ENCODE results near the gene RNF133. TPM values are rescaled to one million over a fixed set of nuclear protein-coding genes. Genes with fewer than 3 reads are reported as not detected.

Gene RNF133
- total and polyA plus RNA-seq, 2 donors (not counting 1 experiment from before 2014, with no cell fraction given) = not detected

DNA sequence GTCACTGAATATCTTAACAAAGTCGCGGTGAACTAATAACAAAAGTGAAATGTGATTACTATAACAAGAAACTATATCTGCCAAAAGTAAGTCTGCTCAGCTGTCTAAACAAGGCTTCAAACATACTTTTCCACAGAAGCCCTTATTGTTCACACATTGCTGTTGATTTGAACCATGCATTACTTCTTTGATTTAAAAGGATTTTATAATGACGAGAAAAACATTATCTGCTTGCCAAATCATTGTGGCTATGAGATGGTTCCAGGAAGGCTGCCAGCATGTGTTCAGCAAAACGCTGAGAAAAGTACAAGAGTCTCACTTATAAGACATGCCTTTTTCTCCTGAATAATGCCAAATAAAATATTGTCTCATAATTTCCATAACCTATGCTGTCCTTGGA lies 24.4 kb downstream of the RNF133 start:
- no peaks in the 10 kb centered on the region for H4K20me1 ChIP-seq (ENCODE audit: control insufficient read depth, insufficient read depth, low read length, poor library complexity, severe bottlenecking)
- ChIA-PET CTCF (no interaction called here), POLR2A (no interaction called here)
- intact Hi-C loops (cut with micrococcal nuclease) = no loop called here
- TF ChIP-seq, protein P1, sequence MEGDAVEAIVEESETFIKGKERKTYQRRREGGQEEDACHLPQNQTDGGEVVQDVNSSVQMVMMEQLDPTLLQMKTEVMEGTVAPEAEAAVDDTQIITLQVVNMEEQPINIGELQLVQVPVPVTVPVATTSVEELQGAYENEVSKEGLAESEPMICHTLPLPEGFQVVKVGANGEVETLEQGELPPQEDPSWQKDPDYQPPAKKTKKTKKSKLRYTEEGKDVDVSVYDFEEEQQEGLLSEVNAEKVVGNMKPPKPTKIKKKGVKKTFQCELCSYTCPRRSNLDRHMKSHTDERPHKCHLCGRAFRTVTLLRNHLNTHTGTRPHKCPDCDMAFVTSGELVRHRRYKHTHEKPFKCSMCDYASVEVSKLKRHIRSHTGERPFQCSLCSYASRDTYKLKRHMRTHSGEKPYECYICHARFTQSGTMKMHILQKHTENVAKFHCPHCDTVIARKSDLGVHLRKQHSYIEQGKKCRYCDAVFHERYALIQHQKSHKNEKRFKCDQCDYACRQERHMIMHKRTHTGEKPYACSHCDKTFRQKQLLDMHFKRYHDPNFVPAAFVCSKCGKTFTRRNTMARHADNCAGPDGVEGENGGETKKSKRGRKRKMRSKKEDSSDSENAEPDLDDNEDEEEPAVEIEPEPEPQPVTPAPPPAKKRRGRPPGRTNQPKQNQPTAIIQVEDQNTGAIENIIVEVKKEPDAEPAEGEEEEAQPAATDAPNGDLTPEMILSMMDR (IDR thresholded peaks at IDR 0.05) = no peak
- TF ChIP-seq EZH2 (IDR thresholded peaks at IDR 0.05; ENCODE audit: borderline replicate concordance, insufficient read depth, low read depth, low read length, poor library complexity, severe bottlenecking) = no peak
- Mint-ChIP-seq H3K9me3 (ENCODE audit: insufficient read depth) (peaks cover 9% of the 10 kb centered on the region), H3K4me1 (no peaks in the 10 kb centered on the region), H3K27me3 (no peaks in the 10 kb centered on the region), H3K27ac (no peak overlapping the region), H3K4me3 (no peak overlapping the region)
- no peaks in the 10 kb centered on the region for H3K79me2 ChIP-seq (ENCODE audit: control insufficient read depth, insufficient read depth, low read length)
- peaks cover 0 to 6% (median 0%) of the 10 kb centered on the region in 3 donors for H3K9me3 ChIP-seq (ENCODE audit: control extremely low read depth in 1 of 3, control insufficient read depth in 2 of 3, insufficient read depth in 1 of 3, low read length in 2 of 3)
- no peak overlapping the region for H3K9ac ChIP-seq (ENCODE audit: low read length)
- no peak overlapping the region for H3K4me2 ChIP-seq (replicated peaks; ENCODE audit: low read depth, low read length, poor library complexity, severe bottlenecking)
- H3K4me1 ChIP-seq (ENCODE audit: control insufficient read depth in 2 of 2, insufficient read depth in 2 of 2, low read length in 2 of 2) = no peaks in the 10 kb centered on the region
- ATAC-seq (ENCODE audit: low read depth) (no peak), DNase-seq (no peak)
- no peak overlapping the region for H3K4me3 ChIP-seq (ENCODE audit: control extremely low read depth in 1 of 5, extremely low read depth in 1 of 5, insufficient read depth in 1 of 5, low read depth in 2 of 5, low read length in 4 of 5)
- no peaks in the 10 kb centered on the region for H3K27me3 ChIP-seq (replicated peaks in 1 of 4; ENCODE audit: control extremely low read depth in 1 of 4, control insufficient read depth in 3 of 4, insufficient read depth in 4 of 4, low read length in 3 of 4)
- no peak overlapping the region for H2AFZ ChIP-seq (ENCODE audit: insufficient read depth, low read depth, low read length, poor library complexity, severe bottlenecking)
- no CpG with 5 or more reads among the region's 4 CpGs for WGBS (ENCODE audit: insufficient coverage)
- H3K27ac ChIP-seq (ENCODE audit: low read length in 2 of 2) = no peak overlapping the region
- no peaks in the 10 kb centered on the region for H3K36me3 ChIP-seq (replicated peaks in 1 of 2; ENCODE audit: control extremely low read depth in 1 of 2, control insufficient read depth in 1 of 2, extremely low read depth in 1 of 2, insufficient read depth in 2 of 2, low read length in 1 of 2)

DNA sequence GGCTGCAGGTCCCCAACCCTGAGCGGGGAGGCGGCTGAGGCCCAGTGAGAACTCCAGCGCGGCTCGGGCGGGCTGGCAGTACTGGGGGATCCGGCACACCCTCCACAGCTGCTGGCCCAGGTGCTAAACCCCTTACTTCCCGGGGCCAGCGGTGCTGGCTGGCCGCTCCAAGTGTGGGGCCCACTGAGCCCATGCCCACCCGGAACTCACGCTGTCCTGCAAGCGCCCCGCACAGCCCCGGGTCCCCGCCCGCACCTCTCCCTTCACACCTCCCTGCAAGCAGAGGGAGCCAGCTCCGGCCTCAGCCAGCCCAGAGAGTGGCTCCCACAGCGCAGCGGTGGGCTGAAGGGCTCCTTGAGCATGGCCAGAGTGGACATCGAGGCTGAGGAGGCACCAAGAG lies 25.0 kb downstream of the RNF133 start:
- ChIA-PET POLR2A (no interaction called here), CTCF (no interaction called here)
- no peak overlapping the region for H3K9ac ChIP-seq (ENCODE audit: low read length)
- H3K27me3 ChIP-seq (replicated peaks in 1 of 4; ENCODE audit: control extremely low read depth in 1 of 4, control insufficient read depth in 3 of 4, insufficient read depth in 4 of 4, low read length in 3 of 4) = no peaks in the 10 kb centered on the region
- H3K4me3 ChIP-seq (ENCODE audit: control extremely low read depth in 1 of 5, extremely low read depth in 1 of 5, insufficient read depth in 1 of 5, low read depth in 2 of 5, low read length in 4 of 5) = no peak overlapping the region
- H3K36me3 ChIP-seq (replicated peaks in 1 of 2; ENCODE audit: control extremely low read depth in 1 of 2, control insufficient read depth in 1 of 2, extremely low read depth in 1 of 2, insufficient read depth in 2 of 2, low read length in 1 of 2) = no peaks in the 10 kb centered on the region
- peaks cover 0 to 6% (median 0%) of the 10 kb centered on the region in 3 donors for H3K9me3 ChIP-seq (ENCODE audit: control extremely low read depth in 1 of 3, control insufficient read depth in 2 of 3, insufficient read depth in 1 of 3, low read length in 2 of 3)
- intact Hi-C loops (cut with micrococcal nuclease) = no loop called here
- no peak for DNase-seq
- 96% methylated on average over 21 of the region's 21 CpGs for WGBS (ENCODE audit: insufficient coverage)
- Mint-ChIP-seq H3K4me3 (no peak overlapping the region), H3K27ac (no peak overlapping the region), H3K4me1 (no peaks in the 10 kb centered on the region), H3K27me3 (no peaks in the 10 kb centered on the region), H3K9me3 (ENCODE audit: insufficient read depth) (peaks cover 7% of the 10 kb centered on the region)
- no peak overlapping the region for H3K27ac ChIP-seq (ENCODE audit: low read length in 2 of 2)
- H2AFZ ChIP-seq (ENCODE audit: insufficient read depth, low read depth, low read length, poor library complexity, severe bottlenecking) = no peak overlapping the region
- no peak for ATAC-seq (ENCODE audit: low read depth)
- no peaks in the 10 kb centered on the region for H3K79me2 ChIP-seq (ENCODE audit: control insufficient read depth, insufficient read depth, low read length)
- no peaks in the 10 kb centered on the region for H4K20me1 ChIP-seq (ENCODE audit: control insufficient read depth, insufficient read depth, low read length, poor library complexity, severe bottlenecking)
- no peak for TF ChIP-seq EZH2 (IDR thresholded peaks at IDR 0.05; ENCODE audit: borderline replicate concordance, insufficient read depth, low read depth, low read length, poor library complexity, severe bottlenecking)
- TF ChIP-seq, protein P1 (IDR thresholded peaks at IDR 0.05) = no peak
- no peak overlapping the region for H3K4me2 ChIP-seq (replicated peaks; ENCODE audit: low read depth, low read length, poor library complexity, severe bottlenecking)
- H3K4me1 ChIP-seq (ENCODE audit: control insufficient read depth in 2 of 2, insufficient read depth in 2 of 2, low read length in 2 of 2) = no peaks in the 10 kb centered on the region

Measured in B cell (primary cell).